ENCODE data around the gene DROSHA.
"Not testable (repeated sequence)": the region's sequence is repeated elsewhere in the genome, so short reads cannot be mapped to it uniquely, and the experiment has no call there.

The DROSHA gene

GRCh38 chr5:31415009-31415923, 116.6 kb downstream of the DROSHA start:
- peak; percentile 36 for DNase-seq (ENCODE audit: low read depth)

DNA sequence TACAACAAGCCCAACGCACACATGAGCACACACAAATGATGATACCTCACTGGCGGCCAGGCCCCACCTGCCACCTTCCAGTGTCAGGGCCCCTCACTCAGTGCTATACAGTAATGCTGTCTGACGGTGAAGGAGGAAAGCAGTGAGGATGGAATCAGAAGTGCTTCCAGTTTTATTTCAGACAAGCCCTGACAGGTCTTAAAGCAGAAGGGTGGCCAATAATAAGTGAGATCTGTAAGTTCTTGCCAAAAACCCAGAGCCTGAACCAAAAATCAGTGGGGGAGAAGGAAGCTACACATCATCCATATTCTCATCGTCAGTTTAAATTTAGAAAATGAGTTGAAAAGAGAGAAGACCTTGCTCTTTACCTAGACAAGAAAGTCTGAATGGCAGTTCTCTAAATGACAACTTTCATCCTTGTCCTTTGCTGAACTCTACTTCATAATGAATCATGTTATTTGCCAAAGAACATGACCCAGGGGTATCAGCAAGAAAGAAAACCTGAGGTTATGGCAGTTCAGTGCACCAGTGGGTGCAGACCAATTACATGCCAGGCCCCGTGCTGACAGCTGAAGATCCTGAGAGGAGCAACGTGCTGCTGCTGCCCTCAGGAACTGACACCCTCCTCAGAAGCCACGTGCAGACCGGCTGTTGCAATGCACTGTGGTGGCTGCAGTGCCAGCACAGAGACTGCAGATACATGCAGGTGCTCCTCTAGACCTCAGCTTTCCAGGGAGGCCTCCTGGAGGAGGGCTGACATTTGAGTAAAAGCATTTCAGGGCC, 118.7 kb downstream of the DROSHA start:
- DNase-seq (ENCODE audit: low read depth): no peak

DNA sequence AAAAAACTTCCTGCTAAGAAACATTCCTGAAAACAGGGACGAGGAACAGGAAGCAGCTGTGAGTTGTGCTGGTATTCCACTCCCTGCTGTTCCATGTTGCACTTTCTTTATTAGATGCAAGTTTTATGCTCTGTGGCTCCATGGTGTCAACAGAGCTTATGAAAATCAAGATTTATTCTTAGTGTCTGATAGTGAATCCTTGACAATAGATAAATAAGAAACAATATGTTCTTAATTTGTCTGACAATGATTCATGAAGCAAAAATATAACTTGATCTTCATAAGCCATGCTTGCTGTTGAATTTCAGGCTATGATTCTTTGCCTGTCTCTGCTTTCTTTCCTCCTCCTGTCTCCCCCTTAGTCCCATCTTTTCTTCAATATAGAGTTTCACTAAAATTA, 119.6 kb downstream of the DROSHA start:
- peak; percentile 73 for DNase-seq (ENCODE audit: low read depth)

GRCh38 chr5:31410089-31410488, 121.8 kb downstream of the DROSHA start:
- DNase-seq (ENCODE audit: low read depth): no peak

GRCh38 chr5:31408814-31409213, 123.1 kb downstream of the DROSHA start:
- peak; percentile 92 for DNase-seq (ENCODE audit: low read depth)

- peak; percentile 70 for DNase-seq (ENCODE audit: low read depth)
These were observed 123.8 kb downstream of the DROSHA start for GRCh38 chr5:31407921-31408693.

- DNase-seq (ENCODE audit: low read depth): no peak
These were observed 127.6 kb downstream of the DROSHA start for GRCh38 chr5:31404325-31404724.

DNA sequence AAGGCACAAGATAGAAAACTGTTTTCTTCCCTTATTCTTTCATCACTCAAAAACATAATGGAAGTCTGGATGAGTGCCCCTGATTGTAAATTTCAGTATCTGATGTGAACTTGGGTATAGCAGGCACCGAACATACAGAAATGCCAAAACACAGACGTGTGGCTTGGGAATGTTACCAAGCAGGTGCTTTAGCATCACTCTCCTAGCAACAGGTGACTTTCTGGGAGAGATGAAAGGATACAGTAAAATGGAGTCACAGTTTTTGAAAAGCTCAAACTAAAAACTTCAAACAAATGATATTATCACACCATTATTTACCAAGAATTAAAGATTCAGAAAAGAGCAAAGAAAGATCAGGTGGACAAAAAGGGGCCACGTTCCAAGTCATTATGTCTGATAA, 130.2 kb downstream of the DROSHA start:
- DNase-seq (ENCODE audit: low read depth): no peak

DNA sequence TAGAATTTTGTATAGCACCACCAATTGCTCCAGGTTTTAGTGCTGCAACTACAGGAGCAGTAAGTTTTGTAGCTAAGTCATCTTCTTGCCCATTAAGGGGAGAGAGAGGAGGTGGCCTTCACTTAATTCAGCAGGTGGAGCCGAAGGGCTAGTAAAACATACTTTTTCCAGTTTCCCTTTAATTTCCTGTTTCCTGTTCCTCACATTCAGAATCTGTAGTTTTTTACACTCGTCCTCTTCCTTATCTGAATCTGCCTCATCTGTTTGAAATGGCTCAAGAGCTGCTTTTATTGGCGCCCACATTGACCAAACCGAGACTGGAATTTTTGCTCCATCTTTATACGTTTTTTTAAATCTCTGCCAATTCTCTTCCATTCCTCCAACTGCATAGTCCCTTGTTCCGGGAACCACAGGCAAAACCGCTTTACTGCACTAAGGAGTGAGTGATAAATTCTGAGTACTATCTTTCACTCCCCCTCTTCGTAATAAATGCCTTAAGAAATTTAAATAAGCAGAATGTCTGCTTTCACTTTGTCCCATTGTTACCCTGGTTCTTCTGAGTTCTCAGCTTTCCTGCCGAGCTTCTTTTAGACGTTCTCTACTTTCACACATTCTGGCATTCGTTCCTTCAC, 133.9 kb downstream of the DROSHA start:
- peak; percentile 62 for DNase-seq (ENCODE audit: low read depth)

DNA sequence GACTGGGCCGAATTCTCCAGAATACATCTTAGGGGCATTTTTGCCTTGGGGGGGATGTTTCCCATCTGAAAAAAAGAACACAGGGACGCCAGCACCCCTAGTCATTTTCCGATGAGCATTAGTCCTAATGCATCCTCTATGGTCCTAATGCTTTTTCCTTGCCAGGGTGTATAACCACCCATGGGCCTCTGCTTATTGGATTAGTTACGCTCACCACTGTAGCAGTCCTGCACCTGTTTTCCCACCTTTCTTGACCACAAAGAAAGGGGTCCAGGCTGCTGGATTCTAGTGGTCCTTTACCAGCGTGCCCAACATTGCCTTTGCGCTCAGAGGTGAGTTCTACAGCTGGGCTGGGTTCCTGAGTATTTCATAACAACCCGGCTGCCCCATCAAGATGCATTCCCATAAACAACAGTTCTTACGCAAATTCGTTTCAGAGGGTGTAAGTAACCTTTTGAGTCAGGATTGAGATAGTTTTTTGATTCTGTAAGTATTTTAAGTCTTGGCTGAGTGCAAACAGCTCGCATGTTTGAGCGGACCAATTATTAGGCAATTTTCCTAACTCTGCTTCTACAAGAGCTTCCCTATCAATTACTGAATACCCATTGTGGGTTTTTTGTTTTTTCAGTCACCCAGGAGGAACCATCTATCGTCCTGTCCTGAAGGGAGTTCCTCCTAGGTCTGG, 135.1 kb downstream of the DROSHA start:
- no peak for DNase-seq (ENCODE audit: low read depth)

- not testable (repeated sequence) for DNase-seq (ENCODE audit: low read depth)
These were observed 136.3 kb downstream of the DROSHA start for GRCh38 chr5:31395450-31396045.

GRCh38 chr5:31393126-31393525, 138.8 kb downstream of the DROSHA start:
- DNase-seq (ENCODE audit: low read depth): no peak

- DNase-seq (ENCODE audit: low read depth): no peak
These were observed 139.8 kb downstream of the DROSHA start for GRCh38 chr5:31392061-31392460.

DNA sequence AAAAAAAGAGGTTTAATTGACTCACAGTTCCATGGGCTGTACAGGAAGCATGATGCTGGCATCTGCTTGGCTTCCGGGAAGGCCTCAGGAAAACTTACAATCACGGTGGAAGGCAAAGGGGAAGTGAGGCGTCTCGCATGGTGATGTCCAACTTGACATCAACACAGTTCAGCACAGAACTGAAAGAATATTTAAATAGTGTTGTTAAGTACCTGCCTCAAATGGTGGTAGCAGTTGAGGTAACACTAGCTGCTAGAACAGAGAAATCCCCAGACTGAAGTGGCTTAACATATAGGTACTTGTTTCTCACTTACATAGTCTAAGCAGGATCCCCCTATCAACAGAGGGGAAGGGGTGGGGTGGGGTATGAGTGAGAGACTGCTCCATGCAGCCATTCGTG, 141.6 kb downstream of the DROSHA start:
- no peak for DNase-seq (ENCODE audit: low read depth)

DNA sequence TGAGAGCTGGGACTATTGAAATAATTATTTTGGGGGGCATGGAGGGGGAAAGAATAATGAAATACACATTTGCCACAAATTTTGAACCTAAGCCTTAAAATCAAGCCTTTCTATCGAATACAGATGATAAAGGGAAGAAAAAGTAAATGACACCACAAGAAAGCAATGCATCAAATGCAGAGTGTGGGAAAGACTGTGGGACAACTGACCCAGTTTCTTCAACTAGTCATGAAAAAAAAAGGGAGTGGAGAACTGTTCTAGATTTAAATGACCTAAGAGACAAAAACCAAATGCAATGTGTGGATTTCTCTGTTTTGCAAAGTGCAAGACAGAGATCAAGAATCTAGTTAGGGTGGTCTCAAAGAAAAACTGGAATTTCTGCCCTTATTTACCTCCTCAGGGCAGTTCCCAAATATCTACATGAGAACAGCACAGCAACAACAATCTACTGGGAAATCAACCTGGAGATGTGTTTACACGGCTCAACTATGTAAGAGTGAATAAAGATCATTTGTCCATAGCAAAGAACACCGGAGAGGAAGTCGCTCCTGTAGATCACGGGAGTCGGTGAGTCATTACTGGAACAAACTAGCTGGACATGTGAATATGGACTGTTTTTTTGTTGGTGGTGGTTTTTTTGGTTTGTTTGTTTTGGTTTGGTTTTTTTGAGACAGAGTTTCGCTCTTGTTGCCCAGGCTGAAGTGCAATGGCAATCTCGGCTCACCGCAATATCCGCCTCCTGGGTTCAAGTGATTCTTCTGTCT, 145.9 kb downstream of the DROSHA start:
- DNase-seq (ENCODE audit: low read depth): peak; percentile 32

GRCh38 chr5:31383734-31384133, 148.2 kb downstream of the DROSHA start:
- DNase-seq (ENCODE audit: low read depth): peak; percentile 38

GRCh38 chr5:31382051-31382878, 149.6 kb downstream of the DROSHA start:
- peak; percentile 16 for DNase-seq (ENCODE audit: low read depth)

DNA sequence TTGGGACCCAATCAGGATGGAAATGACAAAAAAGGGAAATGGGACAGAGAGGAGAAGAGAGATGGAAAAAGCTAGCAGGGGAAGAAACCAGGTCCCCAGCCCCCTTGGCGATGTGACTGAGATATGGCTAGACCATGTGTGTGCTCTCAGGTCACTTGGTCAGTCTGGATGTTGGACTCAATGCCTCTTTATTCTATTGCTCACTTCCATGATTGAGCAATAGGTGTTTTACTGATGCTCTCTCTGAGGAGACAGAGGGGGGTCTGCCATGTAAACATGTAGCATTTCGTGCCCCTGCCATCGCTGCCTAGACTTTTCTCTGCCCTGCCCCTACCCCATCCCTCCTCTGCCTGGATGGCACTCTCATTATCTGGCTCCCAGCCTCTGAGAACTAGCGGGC, 150.6 kb downstream of the DROSHA start:
- no peak for DNase-seq (ENCODE audit: low read depth)

DNA sequence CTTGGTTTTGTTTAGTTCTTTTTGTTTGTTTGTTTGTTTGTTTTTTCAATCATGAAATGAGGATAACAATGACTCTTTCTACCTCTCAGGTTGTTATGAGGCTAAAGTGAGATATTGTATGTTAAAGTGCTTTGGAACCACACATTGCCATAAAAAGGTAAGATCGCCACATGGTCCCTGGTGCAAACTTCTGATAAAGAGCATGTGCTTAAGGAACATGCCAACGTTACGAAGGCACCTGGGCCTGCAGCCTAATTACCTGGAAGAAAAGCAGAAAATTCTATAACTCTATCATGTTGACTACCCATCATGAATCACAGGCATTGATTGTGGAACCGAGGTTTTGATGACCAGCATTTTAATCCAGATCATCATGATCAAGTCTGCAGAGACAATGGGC, 151.8 kb downstream of the DROSHA start:
- DNase-seq (ENCODE audit: low read depth): no peak

Data from EH (cell line).